HG03342 (cell line): ENCODE data around the gene RTP2.

Source experiments
- ATAC-seq: cut with Tn5 transposase; IDR thresholded peaks from one replicate; pipeline ENCODE4 v1.9.1; 2021; ENCODE audit warnings: mild to moderate bottlenecking, moderate library complexity; ENCODE audit not compliant: unreplicated experiment

Gene RTP2

GRCh38 chr3:187739094-187739560 lies 36.8 kb upstream of the RTP2 start:
- no peak for ATAC-seq

- peak; percentile 54 for ATAC-seq
Measured at GRCh38 chr3:187738331-187739093, 36.2 kb upstream of the RTP2 start.

- ATAC-seq = no peak
Measured at GRCh38 chr3:187738071-187738330, 35.6 kb upstream of the RTP2 start.

- ATAC-seq = no peak
Measured at GRCh38 chr3:187737368-187738070, 35.2 kb upstream of the RTP2 start.

GRCh38 chr3:187737006-187737367 lies 34.6 kb upstream of the RTP2 start:
- ATAC-seq = no peak

GRCh38 chr3:187736418-187736871 lies 34.1 kb upstream of the RTP2 start:
- ATAC-seq = no peak

- no peak for ATAC-seq
Measured at GRCh38 chr3:187735837-187736236, 33.5 kb upstream of the RTP2 start.

GRCh38 chr3:187735383-187735782 lies 33.0 kb upstream of the RTP2 start:
- no peak for ATAC-seq

GRCh38 chr3:187734841-187735240 lies 32.5 kb upstream of the RTP2 start:
- no peak for ATAC-seq

GRCh38 chr3:187733371-187733770 lies 31.0 kb upstream of the RTP2 start:
- ATAC-seq = no peak

- ATAC-seq = no peak
Measured at GRCh38 chr3:187729598-187729997, 27.2 kb upstream of the RTP2 start.

- no peak for ATAC-seq
Measured at GRCh38 chr3:187728940-187729583, 26.7 kb upstream of the RTP2 start.

- no peak for ATAC-seq
Measured at GRCh38 chr3:187728248-187728647, 25.9 kb upstream of the RTP2 start.

- no peak for ATAC-seq
Measured at GRCh38 chr3:187726564-187726963, 24.2 kb upstream of the RTP2 start.

GRCh38 chr3:187725653-187726370 lies 23.5 kb upstream of the RTP2 start:
- no peak for ATAC-seq

- ATAC-seq = no peak
Measured at GRCh38 chr3:187725224-187725623, 22.9 kb upstream of the RTP2 start.

- ATAC-seq = no peak
Measured at GRCh38 chr3:187722206-187722612, 19.9 kb upstream of the RTP2 start.

- ATAC-seq = no peak
Measured at GRCh38 chr3:187721055-187721454, 18.7 kb upstream of the RTP2 start.

- no peak for ATAC-seq
Measured at GRCh38 chr3:187720337-187720670, 17.9 kb upstream of the RTP2 start.

GRCh38 chr3:187719628-187720336 lies 17.4 kb upstream of the RTP2 start:
- ATAC-seq = no peak

- no peak for ATAC-seq
Measured at GRCh38 chr3:187718802-187719201, 16.4 kb upstream of the RTP2 start.
